Heart left ventricle (tissue), 16 donors: Measurements from ENCODE around the gene RXFP1. TPM values are rescaled to one million over a fixed set of nuclear protein-coding genes. Genes with fewer than 3 reads are reported as not detected.

Experiments used
- ATAC-seq, 4 donors: fragments of 200-7000 bp; cut with Tn5 transposase; one replicate each; pipeline ENCODE4 v1.9.1; 2020 to 2022; ENCODE audit warnings: moderate library complexity in 4 of 4, mild to moderate bottlenecking in 3 of 4, moderate number of reproducible peaks in 1 of 4
- DNase-seq, 5 donors: peaks; one replicate each; pipeline ENCODE4 v3.0.0-alpha.2; 2020
- H3K27ac ChIP-seq, 12 donors: fragments of 200-600 bp; sonication (generic) in 4 of 12; one replicate each; pipeline versions ENCODE4 v1.5.0 to v1.8.0; 2016 to 2022; ENCODE audit warnings: mild to moderate bottlenecking in 2 of 12
- H3K27me3 ChIP-seq, 9 donors: fragments of 200-600 bp; sonication (generic) in 2 of 9; one replicate each; pipeline versions ENCODE4 v1.5.1 to v1.8.0; 2016 to 2022; ENCODE audit warnings: mild to moderate bottlenecking in 3 of 9
- H3K36me3 ChIP-seq, 9 donors: fragments of 200-600 bp; sonication (generic) in 2 of 9; one replicate each; pipeline versions ENCODE4 v1.5.0 to v1.8.0; 2018 to 2022; ENCODE audit warnings: mild to moderate bottlenecking in 2 of 9
- H3K4me1 ChIP-seq, 12 donors: fragments of 200-600 bp; sonication (generic) in 4 of 12; one replicate each; pipeline versions ENCODE4 v1.5.0 to v1.8.0; 2016 to 2022; ENCODE audit warnings: mild to moderate bottlenecking in 3 of 12
- H3K4me3 ChIP-seq, 12 donors: fragments of 200-600 bp; sonication (generic) in 4 of 12; one replicate each; pipeline versions ENCODE4 v1.5.0 to v1.8.0; 2017 to 2022; ENCODE audit warnings: mild to moderate bottlenecking in 9 of 12, moderate library complexity in 4 of 12
- H3K9me3 ChIP-seq, 12 donors: fragments of 200-600 bp; sonication (generic) in 4 of 12; one replicate each; pipeline versions ENCODE4 v1.5.0 to v1.8.0; 2016 to 2022; ENCODE audit warnings: mild to moderate bottlenecking in 1 of 12
- POLR2A ChIP-seq, 2 donors: fragments of 450-650 bp; IDR thresholded peaks; one replicate each; pipeline ENCODE4 v1.6.1; 2017; ENCODE audit warnings: antibody characterized with exemption in 2 of 2, mild to moderate bottlenecking in 2 of 2, moderate library complexity in 2 of 2
- WGBS, 4 donors: extraction: QIAGEN DNeasy Blood & Tissue Kit in 2 of 4; methylation state at CpG; one replicate each; pipeline versions ENCODE4 v1.1.5 to v1.1.7; 2013 to 2018; 5-methylcytosine and 5-hydroxymethylcytosine counted together
- intact Hi-C, 10 donors: fragments of 100-400 bp; cut with DNase I; formaldehyde crosslinking; loops; one replicate each; pipeline versions ENCODE4 v1.11.1 to v1.14.2; 2022
- polyA plus RNA-seq, 2 donors: library from polyadenylated mRNA; stranded (reverse); fragments of 200-250 nt; gene quantifications; one replicate each; pipeline ENCODE4 v1.2.3, GENCODE V29; 2013
- total RNA-seq, 9 donors: library from RNA; depleted of rRNA in 2 of 9; stranded (reverse); fragments of >200 nt in 2 of 9; fragmentation: NEBNext Ultra II Directional in 3 of 9; extraction: Animal tissue kit (Norgen Biotek cat#: 25700) in 3 of 9; gene quantifications; one replicate each; pipeline versions ENCODE4 v1.1.0 to v1.2.4, GENCODE V29; 2016 to 2023
- TF ChIP-seq, protein P1 (sequence below), 12 donors: fragments of 200-600 bp; sonication (generic) in 4 of 12; IDR thresholded peaks; one replicate each; pipeline versions ENCODE4 v1.5.0 to v1.8.0; 2018 to 2022; ENCODE audit warnings: antibody characterized with exemption in 12 of 12, mild to moderate bottlenecking in 5 of 12
- donor health status: ischemic (EF 13 %, LVEDD 7.1; RV severe dilation, severe dysfunction).
- donor health status: healthy with polysubstance abuse.
- donor health status: DM: no; HTN: yes; CAD: no.
- donor health status: DM: no; HTN: no; CAD: no.
- donor health status: ischemic (EF 25% LVEDD 6.9; RV normal size, moderate dysfunction).
- donor health status: ischemic (EF 25% LVEDD 5.7; RV mildly dilated, moderate dysfunction).
- donor health status: healthy.
- donor health status: DM: yes; HTN: yes; CAD: no.
- donor health status: ischemic (EF 35%, LVEDD 5.7; RV mildly dilated, moderate dysfunction).
- donor health status: nonischemic (EF 11% LVEDD 7.7; RV severe dilation, severe dysfunction).
- donor health status: DM: yes; HTN: yes; CAD: no.
- donor health status: PGD.
- donor health status: ischemic (EF 29% LVEDD 5.4; RV normal size, mild dysfunction).
- donor health status: nonischemic (EF 23%, LVEDD 6.1; RV moderate dilation, normal function).

RXFP1 gene
- total and polyA plus RNA-seq, 11 donors = not detected

DNA sequence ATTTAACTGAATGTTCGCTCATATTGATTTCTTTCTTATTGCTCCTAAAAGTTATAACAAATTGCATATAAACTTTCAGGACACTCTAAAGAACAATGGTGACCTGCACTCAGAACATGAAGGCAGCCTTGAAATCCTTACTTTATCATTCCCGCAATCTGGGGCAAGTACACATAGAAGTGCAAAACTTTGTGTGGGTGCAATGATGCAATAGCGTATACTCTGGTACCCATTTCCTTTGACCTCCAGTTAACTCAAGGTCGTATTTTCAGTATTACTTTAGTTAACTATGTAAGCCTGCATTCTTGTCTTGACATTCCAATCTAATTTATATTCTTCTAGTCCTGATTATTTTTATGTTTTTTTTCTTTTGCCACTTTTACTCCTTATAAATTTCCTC lies 85.3 kb downstream of the RXFP1 start:
- TF ChIP-seq, protein P1, sequence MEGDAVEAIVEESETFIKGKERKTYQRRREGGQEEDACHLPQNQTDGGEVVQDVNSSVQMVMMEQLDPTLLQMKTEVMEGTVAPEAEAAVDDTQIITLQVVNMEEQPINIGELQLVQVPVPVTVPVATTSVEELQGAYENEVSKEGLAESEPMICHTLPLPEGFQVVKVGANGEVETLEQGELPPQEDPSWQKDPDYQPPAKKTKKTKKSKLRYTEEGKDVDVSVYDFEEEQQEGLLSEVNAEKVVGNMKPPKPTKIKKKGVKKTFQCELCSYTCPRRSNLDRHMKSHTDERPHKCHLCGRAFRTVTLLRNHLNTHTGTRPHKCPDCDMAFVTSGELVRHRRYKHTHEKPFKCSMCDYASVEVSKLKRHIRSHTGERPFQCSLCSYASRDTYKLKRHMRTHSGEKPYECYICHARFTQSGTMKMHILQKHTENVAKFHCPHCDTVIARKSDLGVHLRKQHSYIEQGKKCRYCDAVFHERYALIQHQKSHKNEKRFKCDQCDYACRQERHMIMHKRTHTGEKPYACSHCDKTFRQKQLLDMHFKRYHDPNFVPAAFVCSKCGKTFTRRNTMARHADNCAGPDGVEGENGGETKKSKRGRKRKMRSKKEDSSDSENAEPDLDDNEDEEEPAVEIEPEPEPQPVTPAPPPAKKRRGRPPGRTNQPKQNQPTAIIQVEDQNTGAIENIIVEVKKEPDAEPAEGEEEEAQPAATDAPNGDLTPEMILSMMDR (IDR thresholded peaks at IDR 0.05) = no peak
- TF ChIP-seq POLR2A (IDR thresholded peaks at IDR 0.05) = no peak
- ATAC-seq = no peak
- H3K4me1 ChIP-seq = peaks cover 0 to 10% (median 0%) of the 10 kb centered on the region in 12 donors
- no peak for DNase-seq
- no peaks in the 10 kb centered on the region for H3K27me3 ChIP-seq
- intact Hi-C loops = no loop called here
- peaks cover 0 to 4% (median 0%) of the 10 kb centered on the region in 12 donors for H3K9me3 ChIP-seq
- H3K27ac ChIP-seq = no peak overlapping the region
- 84% methylated on average over 4 of the region's 4 CpGs for WGBS, 4 donors
- H3K36me3 ChIP-seq = no peaks in the 10 kb centered on the region
- no peak overlapping the region for H3K4me3 ChIP-seq

DNA sequence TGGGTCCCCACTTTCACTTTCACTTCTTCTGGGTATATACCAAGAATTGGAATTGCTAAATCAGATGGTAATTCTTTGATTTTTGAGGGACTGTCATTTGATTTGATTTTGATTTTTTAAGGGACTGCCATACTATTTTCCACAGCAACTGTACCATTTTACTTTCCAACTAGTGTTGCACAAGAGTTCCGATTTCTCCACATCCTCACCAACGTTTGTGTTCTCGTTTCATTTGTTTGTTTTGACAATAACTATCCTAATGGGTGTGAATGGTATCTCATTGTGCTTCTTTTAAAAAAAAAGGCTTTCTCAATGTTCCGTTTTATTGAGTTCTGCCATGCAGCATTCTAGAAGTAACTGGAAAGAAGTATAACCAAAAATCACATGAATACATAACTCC lies 87.4 kb downstream of the RXFP1 start:
- 81 to 90% (median 86%) methylated on average over 4 of the region's 4 CpGs for WGBS, 4 donors
- intact Hi-C loops = no loop called here
- Histone ChIP-seq H3K27me3 (no peaks in the 10 kb centered on the region), H3K27ac (no peak overlapping the region), H3K9me3 (peaks cover 0 to 4% (median 0%) of the 10 kb centered on the region in 12 donors), H3K4me3 (no peak overlapping the region), H3K36me3 (no peaks in the 10 kb centered on the region), H3K4me1 (peaks cover 0 to 10% (median 0%) of the 10 kb centered on the region in 12 donors)
- TF ChIP-seq, protein P1 (IDR thresholded peaks at IDR 0.05) = no peak
- TF ChIP-seq POLR2A (IDR thresholded peaks at IDR 0.05) = no peak
- ATAC-seq (no peak), DNase-seq (no peak)

- no peak overlapping the region for H3K4me3 ChIP-seq
- H3K27ac ChIP-seq = peak overlapping the region in 1 of 12 donors; percentile 46
- peaks cover 0 to 12% (median 0%) of the 10 kb centered on the region in 12 donors for H3K9me3 ChIP-seq
- no peak for DNase-seq
- 57 to 62% (median 60%) methylated on average over 1 of the region's 1 CpG for whole genome bisulfite sequencing, 4 donors
- intact Hi-C loops = no loop called here
- peaks cover 0 to 10% (median 0%) of the 10 kb centered on the region in 12 donors for H3K4me1 ChIP-seq
- no peaks in the 10 kb centered on the region for H3K36me3 ChIP-seq
- no peaks in the 10 kb centered on the region for H3K27me3 ChIP-seq
- TF ChIP-seq, protein P1 (IDR thresholded peaks at IDR 0.05) = no peak
- ATAC-seq = no peak
These were observed 89.1 kb downstream of the RXFP1 start for GRCh38 chr4:158610790-158611189.

GRCh38 chr4:158613046-158613445 lies 91.4 kb downstream of the RXFP1 start:
- DNase-seq = no peak
- Histone ChIP-seq H3K36me3 (no peaks in the 10 kb centered on the region), H3K4me3 (no peak overlapping the region), H3K27ac (no peak overlapping the region), H3K4me1 (peaks cover 0 to 10% (median 0%) of the 10 kb centered on the region in 12 donors), H3K9me3 (peaks cover 0 to 12% (median 0%) of the 10 kb centered on the region in 12 donors), H3K27me3 (no peaks in the 10 kb centered on the region)
- TF ChIP-seq, protein P1 (IDR thresholded peaks at IDR 0.05) = no peak
- TF ChIP-seq POLR2A (IDR thresholded peaks at IDR 0.05) = no peak
- no peak for ATAC-seq
- WGBS, 4 donors = 85 to 95% (median 89%) methylated on average over 1 of the region's 1 CpG
- intact Hi-C loops = no loop called here
